GM19025 (cell line): ENCODE results near the gene ZNF771.

Source experiments
- ATAC-seq: cut with Tn5 transposase; IDR thresholded peaks from one replicate; pipeline ENCODE4 v1.9.1; 2021; ENCODE audit warnings: mild to moderate bottlenecking, low read depth, moderate library complexity; ENCODE audit not compliant: unreplicated experiment

The ZNF771 gene

GRCh38 chr16:30397776-30398660, 9.4 kb upstream of the ZNF771 start:
- ATAC-seq, result no peak

GRCh38 chr16:30398661-30399434, 8.6 kb upstream of the ZNF771 start:
- no peak for ATAC-seq

GRCh38 chr16:30399435-30400186, 7.8 kb upstream of the ZNF771 start:
- no peak for ATAC-seq

DNA sequence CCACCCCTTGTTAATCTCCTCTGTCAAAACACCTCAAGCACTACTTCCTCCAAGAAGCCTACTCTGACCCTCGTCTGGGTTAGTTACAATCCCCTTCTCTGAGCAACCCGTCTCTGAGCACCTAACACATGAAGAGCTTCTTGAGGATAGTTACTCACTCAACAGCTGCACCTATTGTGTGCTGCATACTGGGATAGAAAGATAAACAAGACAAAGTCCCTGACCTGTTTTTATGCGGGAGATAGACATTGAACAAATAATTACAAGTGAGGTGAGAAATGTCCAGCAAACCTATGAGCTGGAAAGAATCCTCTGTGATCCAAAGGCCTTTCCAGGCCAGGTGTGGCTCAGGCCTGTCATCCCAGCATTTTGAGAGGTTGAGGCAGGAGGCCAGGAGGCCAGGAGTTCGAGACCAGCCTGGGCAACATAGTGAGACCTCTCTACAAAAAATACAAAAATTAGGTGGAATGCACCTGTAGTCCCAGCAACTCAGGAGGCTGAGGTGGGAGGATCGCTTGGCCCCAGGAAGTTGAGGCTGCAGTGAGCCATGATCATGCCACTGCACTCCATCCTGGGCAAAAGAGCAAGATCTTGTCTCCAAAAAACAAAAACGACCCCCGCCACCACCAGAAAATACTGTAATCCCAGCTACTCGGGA, 5.5 kb upstream of the ZNF771 start:
- no peak for ATAC-seq

- no peak for ATAC-seq
Measured at GRCh38 chr16:30406795-30407101, 658 bp upstream of the ZNF771 start.

- no peak for ATAC-seq
Measured at GRCh38 chr16:30407804-30408534, 563 bp downstream of the ZNF771 start.

DNA sequence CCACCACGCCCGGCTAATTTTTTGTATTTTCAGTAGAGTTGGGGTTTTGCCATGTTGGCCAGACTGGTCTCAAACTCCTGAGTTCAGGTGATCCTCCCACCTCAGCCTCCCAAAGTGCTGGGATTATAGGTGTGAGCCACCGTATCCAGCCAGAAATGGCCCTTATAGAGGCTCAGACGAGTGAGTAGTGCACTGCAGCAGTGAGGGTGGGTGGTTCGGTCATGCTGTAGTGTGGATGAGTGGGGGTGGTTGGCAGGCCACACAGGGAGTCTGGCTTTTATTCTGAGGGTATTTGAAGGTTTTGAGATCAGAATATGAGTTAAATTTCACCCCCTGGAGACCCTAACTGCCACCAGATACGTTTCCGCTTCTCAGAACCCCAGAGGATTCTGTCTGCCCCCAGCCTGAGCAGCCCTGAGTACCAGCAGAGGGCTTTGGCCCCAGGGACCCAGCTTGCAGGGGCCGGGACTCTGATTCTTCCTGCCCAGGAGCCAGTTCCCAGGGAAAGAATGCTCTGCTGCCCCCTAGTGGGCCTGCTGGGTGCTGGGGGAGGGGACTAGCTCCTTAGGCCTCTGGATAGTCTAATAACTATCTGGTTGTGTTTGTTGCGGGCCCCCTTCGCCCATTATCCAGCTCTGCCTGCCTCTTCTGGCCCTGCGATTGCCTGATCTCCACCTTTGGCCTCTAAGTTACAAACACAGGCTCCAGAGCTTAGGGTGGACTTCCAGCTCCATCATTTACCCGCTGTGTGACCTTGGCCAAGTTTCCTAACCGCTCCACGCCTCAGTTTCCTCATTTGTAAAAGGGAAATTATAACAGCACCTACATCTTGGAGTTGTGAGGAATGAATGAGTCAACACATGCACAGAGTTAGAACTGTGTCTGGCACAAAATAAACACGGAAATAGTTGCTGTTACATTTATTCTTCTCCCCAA, 2.0 kb downstream of the ZNF771 start:
- no peak for ATAC-seq

DNA sequence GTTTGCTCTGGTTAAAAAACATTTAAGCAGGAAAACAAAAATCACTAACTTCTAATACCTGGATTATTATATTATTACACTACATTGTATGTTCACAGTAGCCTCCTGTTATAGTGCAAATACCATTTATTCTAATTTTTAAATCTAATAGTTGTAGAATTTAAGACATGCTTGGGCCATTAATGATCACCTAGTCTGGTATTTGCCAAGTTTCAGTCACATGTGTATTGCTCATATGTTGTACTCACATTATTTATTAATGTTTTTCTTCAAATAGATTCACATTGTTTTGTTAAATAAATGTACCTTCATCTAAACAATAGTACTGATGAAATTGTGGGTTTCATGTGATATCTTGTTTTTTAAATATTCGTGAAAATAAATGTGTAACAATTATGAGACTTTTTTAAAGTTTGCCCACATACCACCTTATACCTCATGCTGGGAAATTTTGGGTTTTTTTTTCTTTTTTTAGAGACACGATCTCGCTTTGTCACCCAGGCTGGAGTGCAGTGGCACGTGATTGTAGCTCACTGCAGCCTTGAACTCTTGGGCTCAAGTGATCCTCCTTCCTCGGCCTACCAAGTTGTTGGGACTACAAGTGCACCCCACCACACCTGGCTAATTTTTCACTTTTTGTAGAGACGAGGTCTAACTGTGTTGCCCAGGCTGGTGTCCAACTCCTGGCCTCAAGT, 5.9 kb downstream of the ZNF771 start:
- no peak for ATAC-seq

GRCh38 chr16:30414159-30414558, 6.8 kb downstream of the ZNF771 start:
- ATAC-seq, result no peak

DNA sequence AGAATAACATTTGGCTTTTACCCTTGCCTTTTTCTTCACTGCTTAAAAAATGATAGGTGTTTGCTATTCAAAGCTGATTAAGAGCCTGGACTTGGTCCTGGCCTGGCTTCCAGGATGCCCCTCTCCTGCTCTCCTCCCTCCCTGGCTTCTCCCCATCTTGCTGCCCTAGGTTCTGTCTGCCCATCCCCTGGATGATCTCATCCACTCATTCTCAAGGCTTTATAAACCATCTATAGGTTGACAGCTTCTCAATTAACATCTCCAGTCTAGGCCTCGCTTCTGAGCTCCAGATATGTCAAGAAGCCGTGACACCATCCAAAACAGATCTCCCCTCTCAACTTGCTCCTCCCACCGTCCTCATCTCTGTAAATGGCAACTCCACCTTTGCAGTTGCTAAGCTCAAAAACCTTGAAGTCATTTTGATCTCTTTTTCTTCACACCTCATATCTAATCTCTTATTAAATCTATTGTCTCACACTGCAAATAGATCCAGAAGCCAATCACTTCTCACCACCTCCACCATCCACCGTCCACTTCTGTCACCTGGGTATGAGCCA, 8.7 kb downstream of the ZNF771 start:
- ATAC-seq, result no peak

- no peak for ATAC-seq
Measured at GRCh38 chr16:30416624-30417528, 9.5 kb downstream of the ZNF771 start.

DNA sequence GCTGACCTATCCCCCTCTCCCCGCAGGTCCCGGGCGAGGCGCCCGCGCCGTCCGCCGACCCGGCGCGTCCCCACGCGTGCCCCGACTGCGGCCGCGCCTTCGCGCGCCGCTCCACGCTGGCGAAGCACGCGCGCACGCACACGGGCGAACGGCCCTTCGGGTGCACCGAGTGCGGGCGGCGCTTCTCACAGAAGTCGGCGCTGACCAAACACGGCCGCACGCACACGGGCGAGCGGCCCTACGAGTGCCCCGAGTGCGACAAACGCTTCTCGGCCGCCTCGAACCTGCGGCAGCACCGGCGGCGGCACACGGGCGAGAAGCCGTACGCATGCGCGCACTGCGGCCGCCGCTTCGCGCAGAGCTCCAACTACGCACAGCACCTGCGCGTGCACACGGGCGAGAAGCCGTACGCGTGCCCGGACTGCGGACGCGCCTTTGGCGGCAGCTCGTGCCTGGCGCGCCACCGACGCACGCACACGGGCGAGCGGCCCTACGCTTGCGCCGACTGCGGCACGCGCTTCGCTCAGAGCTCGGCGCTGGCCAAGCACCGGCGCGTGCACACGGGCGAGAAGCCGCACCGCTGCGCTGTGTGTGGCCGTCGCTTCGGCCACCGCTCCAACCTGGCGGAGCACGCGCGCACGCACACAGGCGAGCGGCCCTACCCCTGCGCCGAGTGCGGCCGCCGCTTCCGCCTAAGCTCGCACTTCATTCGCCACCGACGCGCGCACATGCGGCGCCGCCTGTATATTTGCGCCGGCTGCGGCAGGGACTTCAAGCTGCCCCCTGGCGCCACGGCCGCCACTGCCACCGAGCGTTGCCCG, 10.3 kb downstream of the ZNF771 start:
- ATAC-seq, result peak; percentile 86

DNA sequence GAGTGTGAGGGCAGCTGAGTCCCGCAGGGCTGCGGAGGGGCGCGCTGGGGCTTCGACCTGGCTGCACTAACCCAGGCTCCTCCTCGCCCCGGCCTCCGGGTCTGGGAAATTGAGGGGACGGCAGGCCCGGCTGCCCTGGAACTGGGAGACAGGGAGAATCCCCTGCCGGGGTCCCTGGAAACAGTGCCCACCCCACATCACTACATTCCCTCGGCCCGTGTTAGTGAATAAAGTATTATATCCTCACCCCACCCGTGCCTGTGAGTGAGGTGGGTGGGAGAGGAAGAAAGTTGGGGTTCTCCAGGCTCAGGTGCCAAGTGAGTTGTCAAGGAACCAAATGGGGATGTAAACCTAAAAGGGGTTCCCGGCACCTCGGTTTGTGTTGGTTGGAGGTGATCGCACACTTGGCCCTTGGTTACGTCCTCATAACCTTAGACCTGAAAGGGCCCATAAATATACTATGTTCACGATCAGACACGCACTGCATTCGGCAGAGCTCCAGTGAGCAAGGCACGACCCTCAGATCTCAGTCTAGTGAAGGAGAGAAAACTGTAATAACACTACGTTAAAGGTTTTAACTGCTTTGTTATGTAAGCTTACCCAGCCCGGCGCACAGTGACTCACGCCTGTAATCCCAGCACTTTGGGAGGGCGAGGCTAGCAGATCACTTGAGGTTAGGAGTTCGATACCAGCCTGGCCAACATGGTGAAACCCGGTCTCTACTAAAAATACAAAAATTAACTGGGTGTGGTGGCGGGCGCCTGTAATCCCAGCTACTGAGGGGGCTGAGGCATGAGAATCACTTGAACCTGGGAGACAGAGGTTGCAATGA, 11.2 kb downstream of the ZNF771 start:
- ATAC-seq, result no peak

GRCh38 chr16:30421010-30421409, 13.6 kb downstream of the ZNF771 start:
- no peak for ATAC-seq

DNA sequence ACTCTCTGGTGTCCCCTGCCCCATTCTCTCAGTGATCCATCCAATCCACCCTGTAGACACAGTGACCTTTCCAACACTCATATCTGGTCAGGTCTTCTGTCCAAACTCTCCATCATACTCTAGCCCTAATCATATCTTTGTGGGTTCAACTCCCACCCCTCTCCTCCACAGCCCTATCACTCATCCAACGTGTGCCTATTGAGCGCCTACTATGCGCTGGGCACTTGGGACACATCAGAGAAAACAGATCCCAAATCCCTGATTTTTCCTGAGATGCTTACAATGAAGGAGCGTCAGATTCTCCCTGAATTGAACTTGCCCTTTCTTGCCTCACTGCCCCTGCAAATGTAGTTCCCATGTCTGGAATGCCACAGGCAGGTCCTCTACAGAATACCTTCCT, 20.6 kb downstream of the ZNF771 start:
- no peak for ATAC-seq

DNA sequence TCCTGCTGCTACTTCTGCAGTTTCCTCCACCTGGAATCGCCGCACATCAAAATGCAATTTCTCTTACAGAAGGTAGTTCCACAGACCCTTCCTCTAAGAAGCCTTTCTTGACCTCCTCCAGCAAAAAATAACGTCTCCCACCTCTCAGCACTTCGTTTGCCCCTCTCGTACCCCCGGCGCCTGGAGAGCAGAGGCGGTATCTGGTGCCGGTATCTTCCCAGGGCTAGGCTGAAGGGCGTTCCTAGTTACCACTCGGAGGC, 21.9 kb downstream of the ZNF771 start:
- ATAC-seq, result no peak
